ENCODE results near the gene SCARB2. TPM values are rescaled to one million over a fixed set of nuclear protein-coding genes. Genes with fewer than 3 reads are reported as not detected.

The SCARB2 gene
- total and polyA plus RNA-seq, 7 donors = 29.4 to 160 (median 119) TPM

DNA sequence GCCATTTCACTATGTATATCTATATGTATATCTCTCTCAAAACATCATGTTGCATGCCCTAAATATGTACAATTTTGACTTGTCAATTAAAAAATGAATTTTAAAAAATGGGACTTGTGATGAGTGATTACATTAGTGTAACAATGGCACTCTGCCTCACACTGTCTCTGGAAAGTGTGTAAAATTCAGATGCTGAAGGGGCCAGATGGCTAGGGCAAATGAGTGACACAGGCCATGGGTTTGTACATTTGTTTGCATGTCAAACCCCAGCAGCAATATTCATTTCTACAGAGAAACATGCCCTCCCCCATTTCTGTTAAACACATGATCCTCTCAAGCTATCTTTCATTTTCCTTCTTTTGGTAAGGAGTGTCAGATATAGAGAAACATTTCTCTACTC, 8.1 kb downstream of the SCARB2 start:
- no peaks in the 10 kb centered on the region for H3K27me3 ChIP-seq
- no peaks in the 10 kb centered on the region for H3K36me3 ChIP-seq
- TF ChIP-seq POLR2AphosphoS5 (IDR thresholded peaks at IDR 0.05) (no peak), POLR2A (IDR thresholded peaks at IDR 0.05) (no peak), CTCF (IDR thresholded peaks at IDR 0.05) (no peak), EP300 (IDR thresholded peaks at IDR 0.05) (no peak)
- H3K27ac ChIP-seq = peak overlapping the region; percentile 93 to 99 (median 96)
- H3K4me1 ChIP-seq = peaks cover 0 to 99% (median 88%) of the 10 kb centered on the region in 4 donors
- no peak overlapping the region for H3K4me3 ChIP-seq
- DNase-seq = no peak
- H3K9me3 ChIP-seq = no peaks in the 10 kb centered on the region
- intact Hi-C loops (cut with DNase I) = no loop called here

DNA sequence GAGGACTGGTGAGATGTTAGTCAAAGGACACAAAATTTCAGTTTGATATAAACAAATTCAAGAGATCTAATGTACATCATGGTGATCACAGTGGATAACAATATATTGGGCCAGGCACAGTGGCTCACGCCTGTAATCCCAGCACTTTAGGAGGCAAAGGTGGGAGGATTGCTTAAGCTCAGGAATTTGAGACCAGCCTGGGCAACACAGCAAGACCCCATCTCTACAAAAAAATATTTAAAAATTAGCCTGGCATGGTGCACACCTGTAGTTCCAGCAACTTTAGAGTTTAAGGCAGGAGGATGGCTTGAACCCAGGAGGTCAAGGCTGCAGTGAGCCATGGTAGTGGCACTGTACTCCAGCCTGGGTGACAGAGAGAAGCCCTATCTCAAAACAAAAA, 8.7 kb downstream of the SCARB2 start:
- DNase-seq = no peak
- H3K36me3 ChIP-seq = no peaks in the 10 kb centered on the region
- H3K4me3 ChIP-seq = no peak overlapping the region
- no peaks in the 10 kb centered on the region for H3K9me3 ChIP-seq
- 96 to 97% methylated on average over 1 of the region's 1 CpG for WGBS, 2 donors
- TF ChIP-seq CTCF (IDR thresholded peaks at IDR 0.05) (no peak), POLR2A (IDR thresholded peaks at IDR 0.05) (no peak), POLR2AphosphoS5 (IDR thresholded peaks at IDR 0.05) (no peak), EP300 (IDR thresholded peaks at IDR 0.05) (no peak)
- peaks cover 0 to 99% (median 88%) of the 10 kb centered on the region in 4 donors for H3K4me1 ChIP-seq
- peak overlapping the region in 2 of 4 donors; percentile 3 to 98 for H3K27ac ChIP-seq
- no peaks in the 10 kb centered on the region for H3K27me3 ChIP-seq
- intact Hi-C loops (cut with DNase I) = loop anchor here (5.0 kb wide), 1 partner anchor 102 kb away; the partner anchor contains the start of gene STBD1

GRCh38 chr4:76203541-76203940, 10.1 kb downstream of the SCARB2 start:
- Histone ChIP-seq H3K9me3 (no peaks in the 10 kb centered on the region), H3K4me3 (no peak overlapping the region), H3K27ac (peak overlapping the region; percentile 17 to 98 (median 32)), H3K36me3 (no peaks in the 10 kb centered on the region), H3K4me1 (peaks cover 0 to 99% (median 88%) of the 10 kb centered on the region in 4 donors), H3K27me3 (no peaks in the 10 kb centered on the region)
- WGBS, 2 donors = 84 to 89% methylated on average over 4 of the region's 4 CpGs
- TF ChIP-seq EP300 (IDR thresholded peaks at IDR 0.05) (no peak), CTCF (IDR thresholded peaks at IDR 0.05) (no peak), POLR2A (IDR thresholded peaks at IDR 0.05) (no peak), POLR2AphosphoS5 (IDR thresholded peaks at IDR 0.05) (no peak)
- DNase-seq = no peak
- intact Hi-C loops (cut with DNase I) = loop anchor here (5.0 kb wide), 1 partner anchor 104 kb away; the partner anchor contains the start of gene STBD1

GRCh38 chr4:76201276-76201675, 12.3 kb downstream of the SCARB2 start:
- H3K36me3 ChIP-seq = no peaks in the 10 kb centered on the region
- no peaks in the 10 kb centered on the region for H3K9me3 ChIP-seq
- intact Hi-C loops (cut with DNase I) = loop anchor here (5.0 kb wide), 1 partner anchor 106 kb away; the partner anchor contains the start of gene STBD1
- H3K4me1 ChIP-seq = peaks cover 0 to 99% (median 90%) of the 10 kb centered on the region in 4 donors
- TF ChIP-seq POLR2AphosphoS5 (IDR thresholded peaks at IDR 0.05) (no peak), POLR2A (IDR thresholded peaks at IDR 0.05) (no peak), CTCF (IDR thresholded peaks at IDR 0.05) (no peak), EP300 (IDR thresholded peaks at IDR 0.05) (no peak)
- no peaks in the 10 kb centered on the region for H3K27me3 ChIP-seq
- 93 to 95% methylated on average over 4 of the region's 4 CpGs for WGBS, 2 donors
- peak overlapping the region in 3 of 4 donors; percentile 81 to 86 (median 84) for H3K27ac ChIP-seq
- no peak for DNase-seq
- H3K4me3 ChIP-seq = no peak overlapping the region

GRCh38 chr4:76200771-76201231, 12.8 kb downstream of the SCARB2 start:
- Histone ChIP-seq H3K4me3 (no peak overlapping the region), H3K27me3 (no peaks in the 10 kb centered on the region), H3K36me3 (no peaks in the 10 kb centered on the region), H3K4me1 (peaks cover 0 to 99% (median 90%) of the 10 kb centered on the region in 4 donors), H3K27ac (peak overlapping the region; percentile 75 to 86 (median 82)), H3K9me3 (no peaks in the 10 kb centered on the region)
- intact Hi-C loops (cut with DNase I) = loop anchor here (5.0 kb wide), 1 partner anchor 106 kb away; the partner anchor contains the start of gene STBD1
- 27 to 78% methylated on average over 4 of the region's 4 CpGs for WGBS, 2 donors
- no peak for DNase-seq
- TF ChIP-seq POLR2A (IDR thresholded peaks at IDR 0.05) (no peak), EP300 (IDR thresholded peaks at IDR 0.05) (no peak), POLR2AphosphoS5 (IDR thresholded peaks at IDR 0.05) (no peak), CTCF (IDR thresholded peaks at IDR 0.05) (no peak)

All from sigmoid colon (tissue), 7 donors.